ENCODE results near the gene HP1BP3.

- TF ChIP-seq CTCF (IDR thresholded peaks at IDR 0.05) (no peak), POLR2A (IDR thresholded peaks at IDR 0.05) (no peak)
Observed at GRCh38 chr1:20770314-20771087, 16.6 kb downstream of the HP1BP3 start.
